HG02642 (cell line): Measurements from ENCODE around the gene DLL4.

ENCODE experiments used
- ATAC-seq: cut with Tn5 transposase; IDR thresholded peaks from one replicate; pipeline ENCODE4 v1.9.1; 2021; ENCODE audit warnings: mild to moderate bottlenecking; ENCODE audit not compliant: unreplicated experiment, poor library complexity

DLL4 gene

DNA sequence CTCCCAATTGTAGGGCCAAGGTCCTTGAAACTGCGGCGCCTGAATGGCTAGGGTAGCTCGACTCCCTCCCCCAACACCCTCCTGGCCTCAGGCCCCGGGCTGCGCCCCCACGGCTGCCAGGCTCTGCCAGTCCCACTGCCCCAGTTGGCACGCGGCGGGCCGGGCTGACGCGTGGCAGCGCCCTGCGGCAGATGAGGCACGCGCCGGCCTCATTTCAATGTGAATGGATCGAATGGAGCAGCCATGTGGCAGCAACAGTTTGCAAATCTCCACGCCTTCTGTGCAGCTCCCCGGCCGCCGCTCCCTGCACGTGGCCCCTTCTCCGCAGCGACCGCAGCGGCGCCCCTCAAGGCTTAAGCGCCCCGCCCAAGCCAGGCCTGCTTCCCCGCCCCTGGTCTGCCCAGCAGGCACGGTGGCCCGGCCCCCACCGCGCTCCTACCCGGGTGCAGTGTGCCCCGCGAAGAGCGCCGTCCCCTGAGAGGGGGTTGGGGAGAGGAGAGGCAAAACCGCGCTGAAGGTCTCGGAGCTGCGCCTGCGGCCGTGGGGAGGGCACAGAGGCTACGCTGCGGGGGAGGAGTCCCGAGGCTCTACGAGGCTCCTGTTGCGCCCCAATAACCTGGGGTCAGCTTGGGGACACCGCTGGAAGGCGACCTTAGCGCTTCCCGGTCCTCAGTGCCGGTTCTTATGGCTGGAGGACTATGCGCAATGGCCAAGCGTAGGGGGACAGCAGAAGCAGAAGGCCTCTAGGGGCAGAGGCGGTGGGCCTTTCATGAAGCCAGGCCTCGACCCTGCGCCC is 3.1 kb upstream of the DLL4 start:
- no peak for ATAC-seq

DNA sequence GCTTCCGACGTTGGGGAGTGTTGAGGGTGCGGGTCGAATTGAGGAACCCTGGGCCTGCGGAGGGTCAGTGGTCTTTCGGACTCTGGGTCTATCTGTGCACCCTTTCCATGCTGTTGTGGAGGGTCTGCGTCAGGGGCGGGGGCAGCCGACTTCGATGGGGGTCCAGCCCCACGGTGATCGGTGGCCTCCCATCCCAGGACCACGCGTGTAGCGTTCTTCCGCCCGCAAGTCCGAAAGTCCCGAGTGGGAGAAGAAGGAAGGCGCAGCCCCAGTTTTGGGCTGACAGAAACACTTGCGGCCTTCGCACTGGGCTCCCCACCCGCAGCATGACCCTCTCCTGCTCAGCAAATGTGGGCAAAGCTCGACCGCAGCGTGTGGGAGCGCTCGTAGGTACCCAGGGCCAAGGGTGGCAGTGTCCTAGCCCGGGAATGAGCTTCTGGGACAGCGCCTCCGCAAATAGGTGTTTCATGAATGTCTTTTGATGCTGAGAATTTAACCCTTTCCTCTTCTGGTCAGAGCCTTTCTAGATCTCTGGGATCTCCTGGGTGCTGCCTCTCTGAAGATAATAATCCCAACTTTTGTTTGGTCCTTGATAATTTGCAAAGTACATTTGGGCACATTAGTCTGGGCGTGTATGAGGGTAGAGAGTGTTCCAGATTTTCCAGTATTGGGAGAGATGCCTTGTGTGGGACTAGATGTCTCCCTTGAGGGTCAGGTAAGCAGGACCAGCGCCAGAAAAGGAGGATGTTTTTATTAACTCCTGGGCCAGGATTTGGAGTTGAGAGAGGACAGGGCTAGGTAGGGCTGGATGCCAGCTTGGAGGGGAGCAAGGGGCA is 2.3 kb upstream of the DLL4 start:
- no peak for ATAC-seq

DNA sequence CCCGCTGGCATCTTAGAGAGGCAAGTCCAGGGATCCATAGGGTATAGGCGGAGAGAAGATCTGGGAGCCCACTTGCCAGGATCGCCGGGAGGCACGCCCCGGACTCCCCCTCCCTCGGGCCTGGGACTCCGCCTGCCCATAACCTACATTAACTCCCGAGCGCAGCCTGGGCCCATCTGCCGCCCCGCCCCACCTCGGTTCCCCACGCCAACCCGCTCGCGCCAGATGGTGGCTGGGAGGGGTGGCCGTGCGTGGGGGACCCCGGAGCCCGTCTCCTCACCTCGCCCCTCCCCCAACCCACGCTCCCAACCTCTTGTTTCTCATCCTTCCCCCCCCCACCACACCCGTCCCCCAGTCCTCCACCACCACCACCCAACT is 1.7 kb upstream of the DLL4 start:
- no peak for ATAC-seq

DNA sequence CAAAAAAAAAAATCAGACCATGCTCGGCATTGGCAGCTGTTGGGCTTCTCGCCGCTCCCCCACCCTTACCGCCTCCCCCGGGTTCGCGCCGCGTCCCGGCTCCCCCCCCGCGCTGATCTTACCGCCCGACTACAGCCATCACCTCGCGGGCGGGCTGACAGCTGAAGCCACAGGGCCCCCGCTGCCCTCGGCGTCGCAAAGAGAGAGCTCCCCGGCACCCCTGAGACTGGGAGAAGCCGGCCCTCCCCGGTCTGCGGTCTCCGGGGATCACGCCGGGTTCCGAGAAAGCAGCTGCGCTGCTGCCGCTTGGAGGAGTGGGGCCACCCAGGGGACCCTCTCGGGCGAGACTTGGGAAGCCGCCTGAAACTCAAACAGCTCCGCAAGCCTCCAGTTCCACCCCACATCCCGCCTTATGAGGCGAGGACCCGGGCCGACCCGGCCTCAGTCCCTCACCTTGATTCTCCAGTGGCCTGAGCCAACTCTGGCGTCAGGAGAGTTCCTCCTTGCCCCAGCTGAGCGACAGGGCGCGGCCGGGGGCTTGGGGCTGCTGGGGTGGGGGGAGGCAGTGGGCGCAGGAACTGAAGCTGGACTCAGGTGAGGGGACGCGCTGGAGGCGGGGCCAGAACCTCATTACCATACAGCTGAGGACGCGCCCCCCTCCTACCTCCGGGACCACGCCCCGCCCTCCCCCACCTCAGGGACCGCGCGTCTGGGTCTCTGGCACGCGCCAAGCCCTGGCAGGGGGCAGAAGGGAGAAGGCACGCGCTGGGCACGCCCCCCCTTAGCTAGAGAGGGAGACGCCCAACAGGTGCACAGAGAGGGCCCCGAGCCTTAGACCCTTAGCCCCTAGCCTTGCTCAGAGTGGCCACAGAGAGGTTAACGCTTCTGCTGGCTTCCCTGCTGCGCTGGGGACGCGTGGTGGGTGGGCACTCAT is 1.0 kb upstream of the DLL4 start:
- ATAC-seq: no peak

DNA sequence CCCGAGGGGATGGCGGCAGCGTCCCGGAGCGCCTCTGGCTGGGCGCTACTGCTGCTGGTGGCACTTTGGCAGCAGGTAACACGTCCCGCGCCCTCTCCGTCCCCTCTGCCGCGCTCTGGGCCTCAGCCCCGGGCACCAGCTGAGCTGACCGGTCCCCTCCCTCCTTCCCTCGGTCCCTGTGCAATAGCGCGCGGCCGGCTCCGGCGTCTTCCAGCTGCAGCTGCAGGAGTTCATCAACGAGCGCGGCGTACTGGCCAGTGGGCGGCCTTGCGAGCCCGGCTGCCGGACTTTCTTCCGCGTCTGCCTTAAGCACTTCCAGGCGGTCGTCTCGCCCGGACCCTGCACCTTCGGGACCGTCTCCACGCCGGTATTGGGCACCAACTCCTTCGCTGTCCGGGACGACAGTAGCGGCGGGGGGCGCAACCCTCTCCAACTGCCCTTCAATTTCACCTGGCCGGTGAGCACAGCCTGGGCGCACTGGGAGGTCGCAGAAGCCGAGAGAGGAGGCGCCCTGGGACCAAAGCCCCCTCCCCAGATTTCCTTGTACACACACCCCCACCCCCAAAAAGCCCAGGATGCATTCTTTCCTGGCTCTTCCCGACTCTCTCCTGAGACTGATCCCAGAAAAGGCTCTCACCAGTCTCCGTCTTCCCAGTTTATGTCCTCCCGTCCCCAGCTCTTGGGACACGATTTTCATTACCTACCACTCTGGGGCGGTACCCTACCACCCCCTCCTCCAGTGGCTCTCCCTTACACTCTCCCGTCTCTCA is 705 bp downstream of the DLL4 start:
- no peak for ATAC-seq

DNA sequence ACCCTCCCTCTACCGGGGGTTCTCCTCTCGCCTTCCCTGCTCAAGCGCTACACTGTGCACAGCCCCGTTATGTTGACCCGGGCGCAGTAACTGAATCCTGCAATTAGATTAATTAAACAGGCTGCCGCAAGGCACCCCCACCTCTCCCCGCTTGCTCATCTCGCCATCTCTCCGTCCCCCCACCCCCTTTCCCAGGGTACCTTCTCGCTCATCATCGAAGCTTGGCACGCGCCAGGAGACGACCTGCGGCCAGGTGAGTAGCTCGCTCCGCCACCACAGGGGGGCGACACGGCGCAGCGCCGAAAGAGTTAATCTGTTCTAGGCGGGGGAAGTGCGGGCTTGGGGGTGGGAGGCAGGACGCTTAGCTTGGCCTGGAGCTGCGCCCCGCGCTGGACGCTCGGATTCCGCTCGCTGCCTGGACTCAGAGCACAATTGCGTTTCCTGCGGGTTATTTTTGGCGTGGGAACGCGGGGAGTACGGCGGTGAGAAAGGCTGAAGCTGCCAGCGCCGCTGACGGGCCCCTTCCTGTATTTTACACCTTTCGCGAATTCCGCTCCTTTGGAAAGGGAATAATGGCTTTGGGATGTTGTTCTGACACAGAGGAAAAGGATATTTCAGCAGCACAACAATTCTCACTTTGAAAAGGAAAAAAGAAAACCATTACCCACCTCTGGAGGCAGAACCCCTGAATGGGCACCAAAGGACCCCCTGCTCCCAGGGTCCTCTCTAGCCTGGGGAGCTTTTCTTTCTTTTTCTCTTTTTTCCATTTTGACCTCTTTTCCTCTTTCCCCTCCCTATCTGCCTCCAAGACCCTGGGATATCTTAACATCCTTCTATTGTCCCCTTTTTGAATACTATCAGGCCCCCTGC is 1.5 kb downstream of the DLL4 start:
- ATAC-seq: no peak

DNA sequence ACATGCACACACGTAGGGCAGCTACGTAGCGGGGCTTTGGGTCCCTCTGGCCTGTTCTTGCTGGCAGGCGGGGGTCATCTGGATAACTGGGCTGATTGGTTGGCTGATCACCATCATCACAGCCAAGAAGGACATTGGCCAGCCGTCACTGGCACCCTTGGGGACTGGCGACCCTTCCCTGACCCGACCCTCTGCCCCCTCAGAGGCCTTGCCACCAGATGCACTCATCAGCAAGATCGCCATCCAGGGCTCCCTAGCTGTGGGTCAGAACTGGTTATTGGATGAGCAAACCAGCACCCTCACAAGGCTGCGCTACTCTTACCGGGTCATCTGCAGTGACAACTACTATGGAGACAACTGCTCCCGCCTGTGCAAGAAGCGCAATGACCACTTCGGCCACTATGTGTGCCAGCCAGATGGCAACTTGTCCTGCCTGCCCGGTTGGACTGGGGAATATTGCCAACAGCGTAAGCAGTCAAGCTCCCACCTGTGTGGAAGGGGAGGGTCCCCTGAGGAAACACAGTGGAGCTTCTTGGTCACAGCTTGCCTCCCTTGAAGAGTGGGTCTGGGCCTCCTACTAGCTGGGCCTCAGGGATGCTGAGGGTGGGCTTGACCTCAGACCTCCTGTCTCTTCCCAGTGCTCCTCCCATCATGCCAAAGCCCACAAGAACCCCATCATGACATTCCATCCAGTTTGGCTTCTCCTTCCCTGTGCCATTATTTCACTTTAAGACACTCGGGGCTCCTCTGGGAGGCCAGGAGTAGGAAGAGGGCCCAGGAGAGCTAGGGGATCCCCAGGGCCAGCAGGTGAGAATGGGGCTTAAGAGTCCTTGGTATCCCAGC is 2.4 kb downstream of the DLL4 start:
- ATAC-seq: no peak

DNA sequence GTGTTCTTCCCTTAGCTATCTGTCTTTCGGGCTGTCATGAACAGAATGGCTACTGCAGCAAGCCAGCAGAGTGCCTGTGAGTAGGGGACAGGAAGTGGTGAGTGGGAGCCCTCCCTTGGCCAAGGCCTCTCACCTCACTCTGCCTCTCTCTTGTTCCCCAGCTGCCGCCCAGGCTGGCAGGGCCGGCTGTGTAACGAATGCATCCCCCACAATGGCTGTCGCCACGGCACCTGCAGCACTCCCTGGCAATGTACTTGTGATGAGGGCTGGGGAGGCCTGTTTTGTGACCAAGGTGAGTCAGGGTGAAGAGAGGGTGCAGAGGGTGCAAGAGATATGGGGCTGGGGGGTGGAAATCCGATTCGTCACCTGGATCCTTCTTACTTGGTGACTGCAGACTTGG is 3.0 kb downstream of the DLL4 start:
- no peak for ATAC-seq

DNA sequence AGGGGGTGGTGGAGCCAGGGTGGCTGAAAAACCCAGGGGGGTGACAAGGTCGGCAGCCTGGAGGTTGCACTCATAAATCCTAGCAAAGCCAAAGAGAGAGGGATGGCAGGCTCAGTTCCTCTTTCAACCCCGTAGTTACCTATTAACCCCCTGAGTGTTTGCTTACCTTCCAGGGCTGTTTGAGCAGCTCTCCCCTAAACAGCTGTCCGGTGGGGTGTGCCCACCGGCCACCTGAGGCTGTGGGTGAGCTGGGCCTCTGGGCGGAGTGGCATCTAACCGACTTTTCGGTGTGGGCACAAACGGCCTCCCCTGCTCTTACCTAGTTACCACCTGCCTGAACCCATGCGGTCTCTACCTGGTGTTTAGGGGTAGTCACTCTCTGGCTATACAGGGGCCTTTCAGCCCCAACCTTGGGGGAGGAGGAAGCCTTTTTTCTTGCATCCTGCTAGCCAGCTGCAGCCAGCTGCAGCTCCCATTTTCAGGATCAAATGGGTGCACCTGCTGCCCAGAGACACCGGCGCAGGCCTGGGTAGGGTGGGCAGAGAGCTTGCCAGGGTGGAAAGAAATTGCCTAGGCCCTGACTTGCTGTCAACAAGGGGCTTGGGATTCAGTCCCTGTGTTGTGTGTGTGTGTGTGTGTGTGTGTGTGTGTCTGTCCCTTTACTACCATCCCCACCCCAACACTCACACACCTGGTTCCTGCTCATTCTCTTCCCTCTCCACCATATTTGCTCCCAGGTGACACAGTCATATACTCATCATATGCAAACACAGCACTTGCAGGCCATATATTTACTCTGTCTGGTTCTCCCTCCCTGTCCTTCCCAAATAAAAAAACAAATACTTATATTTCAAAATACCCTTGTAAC is 3.7 kb downstream of the DLL4 start:
- no peak for ATAC-seq

DNA sequence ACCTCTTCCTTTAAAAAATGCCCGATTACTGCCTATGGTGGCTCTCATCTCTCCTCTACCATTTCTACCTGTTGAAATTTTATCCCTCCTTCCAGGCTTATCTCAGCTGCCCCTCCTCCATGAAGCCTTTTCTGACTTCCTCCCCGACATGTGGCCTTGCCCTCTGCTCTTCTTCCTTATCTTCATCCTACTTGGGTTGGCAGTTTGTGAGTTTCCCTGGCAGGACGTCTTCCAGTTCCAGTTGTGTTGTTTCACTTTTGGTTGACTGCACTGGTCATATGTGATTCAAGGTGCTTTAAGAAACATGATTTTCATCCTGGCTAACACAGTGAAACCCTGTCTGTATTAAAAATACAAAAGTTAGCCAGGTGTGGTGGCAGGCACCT is 4.4 kb downstream of the DLL4 start:
- no peak for ATAC-seq

DNA sequence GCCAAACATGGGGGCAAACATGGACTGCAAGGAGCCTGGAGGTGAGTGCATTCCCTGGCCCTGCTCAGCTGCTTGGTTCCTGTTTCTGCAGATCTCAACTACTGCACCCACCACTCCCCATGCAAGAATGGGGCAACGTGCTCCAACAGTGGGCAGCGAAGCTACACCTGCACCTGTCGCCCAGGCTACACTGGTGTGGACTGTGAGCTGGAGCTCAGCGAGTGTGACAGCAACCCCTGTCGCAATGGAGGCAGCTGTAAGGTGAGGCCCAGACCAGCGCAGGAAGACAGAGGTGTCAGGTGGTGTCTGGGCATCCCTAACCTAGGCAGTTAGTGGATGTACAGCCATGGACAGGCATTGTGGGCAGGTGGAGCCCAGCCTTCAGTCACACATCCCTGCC is 5.3 kb downstream of the DLL4 start:
- no peak for ATAC-seq

DNA sequence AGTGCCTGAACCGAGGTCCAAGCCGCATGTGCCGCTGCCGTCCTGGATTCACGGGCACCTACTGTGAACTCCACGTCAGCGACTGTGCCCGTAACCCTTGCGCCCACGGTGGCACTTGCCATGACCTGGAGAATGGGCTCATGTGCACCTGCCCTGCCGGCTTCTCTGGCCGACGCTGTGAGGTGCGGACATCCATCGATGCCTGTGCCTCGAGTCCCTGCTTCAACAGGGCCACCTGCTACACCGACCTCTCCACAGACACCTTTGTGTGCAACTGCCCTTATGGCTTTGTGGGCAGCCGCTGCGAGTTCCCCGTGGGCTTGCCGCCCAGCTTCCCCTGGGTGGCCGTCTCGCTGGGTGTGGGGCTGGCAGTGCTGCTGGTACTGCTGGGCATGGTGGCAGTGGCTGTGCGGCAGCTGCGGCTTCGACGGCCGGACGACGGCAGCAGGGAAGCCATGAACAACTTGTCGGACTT is 7.1 kb downstream of the DLL4 start:
- ATAC-seq: no peak

DNA sequence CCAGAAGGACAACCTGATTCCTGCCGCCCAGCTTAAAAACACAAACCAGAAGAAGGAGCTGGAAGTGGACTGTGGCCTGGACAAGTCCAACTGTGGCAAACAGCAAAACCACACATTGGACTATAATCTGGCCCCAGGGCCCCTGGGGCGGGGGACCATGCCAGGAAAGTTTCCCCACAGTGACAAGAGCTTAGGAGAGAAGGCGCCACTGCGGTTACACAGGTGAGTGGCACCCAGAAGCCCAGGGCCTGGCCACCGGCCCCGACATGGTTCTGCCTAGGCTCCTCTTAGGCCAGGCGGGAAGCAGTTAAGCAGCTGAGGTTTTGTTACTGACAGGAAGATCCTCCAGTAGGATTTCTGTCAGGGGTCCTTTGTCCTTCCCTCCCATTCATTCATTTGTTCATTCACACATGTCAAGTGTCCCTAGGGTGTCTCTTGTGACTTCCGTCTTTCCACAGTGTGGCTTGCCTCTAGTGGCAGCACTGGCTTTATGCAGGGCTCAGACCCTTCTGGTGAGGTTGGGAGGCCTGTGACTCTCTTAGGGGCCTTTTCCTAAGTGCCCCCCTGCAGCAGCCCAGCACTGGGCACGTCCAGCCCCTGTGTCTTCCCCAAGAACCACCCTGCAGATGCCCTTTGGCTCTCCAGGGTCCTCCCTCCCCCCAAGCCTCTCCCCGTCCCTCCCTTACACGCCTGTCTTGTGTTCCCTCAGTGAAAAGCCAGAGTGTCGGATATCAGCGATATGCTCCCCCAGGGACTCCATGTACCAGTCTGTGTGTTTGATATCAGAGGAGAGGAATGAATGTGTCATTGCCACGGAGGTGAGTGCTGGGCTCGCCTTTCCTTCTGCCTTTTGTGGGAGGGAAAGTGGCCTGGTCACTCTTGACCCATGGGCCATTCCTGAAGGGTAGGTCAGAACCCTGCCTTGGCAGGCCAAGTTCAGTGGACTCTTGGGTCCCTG is 7.8 kb downstream of the DLL4 start:
- no peak for ATAC-seq

DNA sequence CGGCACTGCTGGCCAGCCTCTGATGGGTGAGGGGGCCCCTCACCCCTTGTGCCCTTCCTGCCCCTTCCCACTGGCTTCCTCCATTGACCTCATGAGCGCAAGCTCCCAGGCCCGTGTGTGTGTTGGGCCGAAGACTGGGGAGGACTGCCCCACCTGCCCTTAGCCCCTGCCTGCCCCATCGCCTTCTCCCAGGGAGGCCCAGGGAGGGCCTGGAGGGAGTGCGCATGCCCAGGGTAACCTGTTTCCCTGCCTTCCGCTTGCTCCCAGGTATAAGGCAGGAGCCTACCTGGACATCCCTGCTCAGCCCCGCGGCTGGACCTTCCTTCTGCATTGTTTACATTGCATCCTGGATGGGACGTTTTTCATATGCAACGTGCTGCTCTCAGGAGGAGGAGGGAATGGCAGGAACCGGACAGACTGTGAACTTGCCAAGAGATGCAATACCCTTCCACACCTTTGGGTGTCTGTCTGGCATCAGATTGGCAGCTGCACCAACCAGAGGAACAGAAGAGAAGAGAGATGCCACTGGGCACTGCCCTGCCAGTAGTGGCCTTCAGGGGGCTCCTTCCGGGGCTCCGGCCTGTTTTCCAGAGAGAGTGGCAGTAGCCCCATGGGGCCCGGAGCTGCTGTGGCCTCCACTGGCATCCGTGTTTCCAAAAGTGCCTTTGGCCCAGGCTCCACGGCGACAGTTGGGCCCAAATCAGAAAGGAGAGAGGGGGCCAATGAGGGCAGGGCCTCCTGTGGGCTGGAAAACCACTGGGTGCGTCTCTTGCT is 8.8 kb downstream of the DLL4 start:
- no peak for ATAC-seq

DNA sequence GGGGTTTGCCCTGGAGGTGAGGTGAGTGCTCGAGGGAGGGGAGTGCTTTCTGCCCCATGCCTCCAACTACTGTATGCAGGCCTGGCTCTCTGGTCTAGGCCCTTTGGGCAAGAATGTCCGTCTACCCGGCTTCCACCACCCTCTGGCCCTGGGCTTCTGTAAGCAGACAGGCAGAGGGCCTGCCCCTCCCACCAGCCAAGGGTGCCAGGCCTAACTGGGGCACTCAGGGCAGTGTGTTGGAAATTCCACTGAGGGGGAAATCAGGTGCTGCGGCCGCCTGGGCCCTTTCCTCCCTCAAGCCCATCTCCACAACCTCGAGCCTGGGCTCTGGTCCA is 9.4 kb downstream of the DLL4 start:
- no peak for ATAC-seq
